RWPE2 (cell line): ENCODE measurements around the gene MAGEF1.

Experiments
- ATAC-seq: fragments of 200-7000 bp; cut with Tn5 transposase; 3 replicates; pipeline ENCODE4 v1.9.1; 2021; ENCODE audit warnings: low read depth
- DNase-seq: peaks from one replicate; pipeline ENCODE4 v3.0.0-alpha.2; 2020; ENCODE audit warnings: low spot score
- H3K27ac ChIP-seq: fragments of 450-650 bp; 2 replicates; pipeline ENCODE4 v1.5.1; 2017; ENCODE audit warnings: mild to moderate bottlenecking; ENCODE audit not compliant: poor library complexity, severe bottlenecking
- H3K27me3 ChIP-seq: fragments of 250-450 bp; sonication (Bioruptor Pico); 2 replicates; pipeline ENCODE4 v1.5.1; 2021; ENCODE audit warnings: mild to moderate bottlenecking, moderate library complexity; ENCODE audit not compliant: insufficient read depth, poor library complexity, severe bottlenecking
- H3K36me3 ChIP-seq: fragments of 250-450 bp; sonication (Bioruptor Pico); 2 replicates; pipeline ENCODE4 v1.5.1; 2020; ENCODE audit warnings: low read depth, mild to moderate bottlenecking, moderate library complexity
- H3K4me1 ChIP-seq: fragments of 250-450 bp; sonication (Bioruptor Pico); 2 replicates; pipeline ENCODE4 v1.5.1; 2021; ENCODE audit warnings: mild to moderate bottlenecking, moderate library complexity; ENCODE audit not compliant: insufficient read depth, poor library complexity, severe bottlenecking
- H3K4me3 ChIP-seq: fragments of 250-450 bp; sonication (Bioruptor Pico); 2 replicates; pipeline ENCODE4 v1.5.1; 2021; ENCODE audit warnings: mild to moderate bottlenecking, moderate library complexity; ENCODE audit not compliant: severe bottlenecking
- H3K9me3 ChIP-seq: fragments of 250-450 bp; sonication (Bioruptor Pico); 2 replicates; pipeline ENCODE4 v1.5.1; 2021; ENCODE audit warnings: mild to moderate bottlenecking, moderate library complexity; ENCODE audit not compliant: severe bottlenecking
- CTCF ChIP-seq: fragments of 450-650 bp; IDR thresholded peaks from one replicate; pipeline ENCODE4 v1.5.1; 2017; ENCODE audit warnings: mild to moderate bottlenecking, moderate library complexity; ENCODE audit not compliant: poor library complexity, severe bottlenecking

The MAGEF1 gene

GRCh38 chr3:184678317-184679055 is 33.4 kb downstream of the MAGEF1 start:
- Histone ChIP-seq H3K4me1 (no peaks in the 10 kb centered on the region), H3K36me3 (no peaks in the 10 kb centered on the region), H3K4me3 (no peak overlapping the region), H3K27ac (no peak overlapping the region), H3K27me3 (no peaks in the 10 kb centered on the region), H3K9me3 (no peaks in the 10 kb centered on the region)
- ATAC-seq (no peak), DNase-seq (no peak)
- no peak for TF ChIP-seq CTCF

- H3K27me3 ChIP-seq, result no peaks in the 10 kb centered on the region
- no peaks in the 10 kb centered on the region for H3K36me3 ChIP-seq
- ATAC-seq, result no peak
- no peak overlapping the region for H3K4me3 ChIP-seq
- H3K27ac ChIP-seq, result no peak overlapping the region
- no peaks in the 10 kb centered on the region for H3K4me1 ChIP-seq
- no peaks in the 10 kb centered on the region for H3K9me3 ChIP-seq
- TF ChIP-seq CTCF, result no peak
- no peak for DNase-seq
Measured at GRCh38 chr3:184677344-184678316, 34.2 kb downstream of the MAGEF1 start.

- H3K27ac ChIP-seq, result no peak overlapping the region
- no peaks in the 10 kb centered on the region for H3K4me1 ChIP-seq
- no peak for DNase-seq
- ATAC-seq, result no peak
- TF ChIP-seq CTCF, result no peak
- H3K36me3 ChIP-seq, result no peaks in the 10 kb centered on the region
- no peak overlapping the region for H3K4me3 ChIP-seq
- H3K9me3 ChIP-seq, result no peaks in the 10 kb centered on the region
- H3K27me3 ChIP-seq, result no peaks in the 10 kb centered on the region
Measured at GRCh38 chr3:184676927-184677326, 34.9 kb downstream of the MAGEF1 start.

- no peak for TF ChIP-seq CTCF
- Histone ChIP-seq H3K4me3 (no peak overlapping the region), H3K36me3 (no peaks in the 10 kb centered on the region), H3K27ac (no peak overlapping the region), H3K4me1 (no peaks in the 10 kb centered on the region), H3K9me3 (no peaks in the 10 kb centered on the region), H3K27me3 (no peaks in the 10 kb centered on the region)
- no peak for DNase-seq
- ATAC-seq, result no peak
Measured at GRCh38 chr3:184674626-184675025, 37.2 kb downstream of the MAGEF1 start.
